ENCODE measurements around the gene CHD6.
"Not testable (repeated sequence)": the region's sequence is repeated elsewhere in the genome, so short reads cannot be mapped to it uniquely, and the experiment has no call there.

CHD6 gene

DNA sequence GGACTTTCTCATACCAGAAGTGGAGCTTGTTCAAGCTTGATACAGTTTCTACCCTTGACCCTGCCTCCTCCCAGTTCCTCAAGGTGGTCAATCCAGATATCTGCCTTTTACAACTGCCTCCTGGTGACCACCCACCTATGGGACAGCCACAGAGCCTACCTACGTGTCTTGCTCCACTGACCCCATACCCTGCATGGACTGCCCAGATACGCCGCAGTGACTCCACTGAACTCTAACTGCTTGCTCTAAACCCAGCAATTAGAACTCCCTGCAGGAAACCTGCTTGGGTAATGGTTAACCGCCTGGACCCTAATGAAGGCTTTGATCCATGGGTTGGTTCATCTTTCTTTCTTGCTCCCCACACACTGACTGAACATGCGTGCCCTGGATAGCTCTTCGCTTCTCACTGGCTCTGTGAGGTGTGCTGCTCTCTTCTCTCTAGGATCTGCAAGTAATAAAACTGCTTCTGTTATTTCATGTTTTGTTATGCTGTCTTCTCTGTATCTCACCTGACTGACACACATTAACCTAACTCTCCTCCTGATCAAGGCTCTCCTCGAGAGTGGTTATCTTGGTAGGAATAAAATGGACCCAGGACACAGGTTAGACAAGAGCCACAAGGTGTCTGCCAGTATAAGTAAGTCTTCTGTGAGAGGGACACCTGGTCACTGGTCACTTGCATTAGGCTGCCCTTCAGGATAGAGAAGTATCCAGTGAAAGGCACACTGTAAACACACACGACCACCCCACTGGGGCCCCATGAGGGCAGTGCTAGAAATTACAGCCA, 79.2 kb downstream of the CHD6 start:
- no peak for DNase-seq

DNA sequence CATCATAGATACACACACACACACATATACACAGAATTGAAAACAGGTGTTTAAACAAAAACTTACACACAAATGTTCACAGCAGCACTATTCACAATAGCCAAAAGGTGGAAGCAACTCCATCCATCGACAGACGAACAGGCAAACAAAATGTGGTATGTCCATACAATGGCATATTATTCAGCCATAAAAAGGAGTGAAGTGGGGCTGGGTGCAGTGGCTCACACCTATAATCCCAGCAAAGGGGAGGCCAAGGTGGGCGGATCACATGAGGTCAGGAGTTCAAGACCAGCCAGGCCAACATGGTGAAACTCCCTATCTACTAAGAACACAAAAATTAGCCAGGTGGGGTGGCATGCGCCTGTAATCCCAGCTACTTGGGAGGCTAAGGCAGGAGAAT, 80.3 kb downstream of the CHD6 start:
- DNase-seq = no peak

DNA sequence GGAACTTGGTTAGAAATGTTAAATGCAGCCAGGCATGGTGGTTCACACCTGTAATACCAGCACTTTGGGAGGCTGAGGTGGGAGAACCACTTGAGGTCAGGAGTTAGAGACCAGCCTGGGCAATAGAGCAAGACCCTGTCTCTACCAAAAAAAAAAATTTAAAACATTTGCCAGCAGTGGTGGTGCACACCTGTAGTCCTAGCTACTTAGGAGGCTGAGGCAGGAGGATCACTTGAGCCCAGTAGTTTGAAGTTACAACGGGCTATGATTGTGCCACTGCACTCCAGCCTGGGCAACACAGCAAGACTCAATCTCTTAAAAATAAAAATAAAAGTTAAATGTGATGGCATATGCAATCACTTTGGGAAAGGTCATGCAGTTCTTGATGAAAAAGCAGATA, 82.6 kb downstream of the CHD6 start:
- not testable (repeated sequence) for DNase-seq

DNA sequence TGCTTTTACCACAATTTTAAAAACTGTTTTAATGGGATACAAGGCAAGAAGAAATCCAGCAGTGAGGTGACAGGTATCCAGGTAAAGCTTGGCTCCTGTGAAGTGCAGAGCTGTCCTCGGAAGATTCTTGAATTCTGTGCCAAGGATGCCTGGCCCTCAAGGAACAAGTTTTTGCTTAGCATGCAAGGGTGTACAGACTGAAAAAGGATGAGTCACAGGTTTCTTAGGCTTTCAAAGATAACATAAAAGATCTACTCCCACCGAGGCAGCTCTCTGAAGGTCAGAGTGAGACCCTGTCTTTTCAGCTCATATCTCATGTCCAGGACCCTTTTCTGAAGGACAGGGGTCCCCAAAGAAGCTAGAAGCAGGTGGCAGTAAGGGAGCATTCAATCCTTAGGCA, 83.3 kb downstream of the CHD6 start:
- no peak for DNase-seq

DNA sequence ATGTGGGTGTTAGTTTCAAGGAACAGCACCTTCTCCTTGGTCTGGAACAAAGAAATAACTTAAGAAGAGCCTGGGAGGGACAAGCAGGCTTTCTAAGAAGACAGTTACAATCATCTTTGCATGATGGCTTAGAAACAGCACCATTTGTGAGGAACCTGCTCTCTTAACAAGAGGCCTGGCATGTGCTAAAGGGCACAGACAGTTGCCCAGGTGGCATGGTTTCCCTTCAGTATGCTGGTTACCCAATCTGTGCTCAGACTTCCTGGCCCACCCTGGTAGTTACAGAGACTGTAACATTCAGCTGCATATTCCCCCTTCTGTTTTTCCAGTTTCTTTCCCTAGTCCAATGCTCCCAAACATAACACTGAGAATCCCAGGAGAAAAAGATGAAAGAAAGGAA, 84.0 kb downstream of the CHD6 start:
- DNase-seq = no peak

- DNase-seq = no peak
These were observed 84.5 kb downstream of the CHD6 start for GRCh38 chr20:41533537-41534136.

- DNase-seq = no peak
These were observed 85.2 kb downstream of the CHD6 start for GRCh38 chr20:41532935-41533334.

GRCh38 chr20:41531518-41532275, 86.5 kb downstream of the CHD6 start:
- no peak for DNase-seq

DNA sequence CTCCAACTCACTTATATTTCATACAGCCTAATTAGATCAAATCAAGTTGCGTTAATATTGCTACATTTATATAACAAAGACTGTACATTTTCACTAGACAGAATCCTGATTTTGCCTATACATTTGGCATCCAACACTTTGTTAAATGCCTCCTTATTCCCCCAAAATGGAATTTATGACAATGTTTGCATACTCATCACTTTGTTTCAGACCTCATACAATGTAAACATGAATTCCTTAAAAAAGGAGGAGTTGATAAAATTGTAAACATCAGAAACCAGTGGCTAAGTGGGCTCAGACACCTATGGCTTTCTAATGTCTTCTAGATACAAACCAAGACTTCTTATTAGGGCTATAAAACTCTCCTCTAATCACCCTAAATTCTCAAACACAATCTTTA, 87.3 kb downstream of the CHD6 start:
- DNase-seq = no peak

DNA sequence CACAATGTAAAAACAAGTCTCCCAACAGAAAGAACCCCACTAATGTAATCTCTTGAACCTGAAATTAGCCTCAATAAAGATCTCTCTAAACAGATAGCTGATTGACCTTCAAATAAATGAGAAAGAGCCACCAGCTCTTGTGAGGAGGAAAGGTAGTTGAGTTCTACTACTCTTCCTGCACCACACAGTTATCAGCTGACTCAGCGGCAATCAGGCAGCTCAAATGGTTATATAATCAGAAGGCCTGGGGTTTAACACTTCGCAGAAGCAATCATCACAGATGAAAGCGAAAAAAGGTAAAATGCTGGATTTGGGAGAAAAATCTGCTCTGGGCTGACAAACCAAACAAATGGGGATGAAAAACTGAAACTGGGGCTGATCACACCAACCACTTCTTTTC, 91.8 kb downstream of the CHD6 start:
- DNase-seq = no peak

DNA sequence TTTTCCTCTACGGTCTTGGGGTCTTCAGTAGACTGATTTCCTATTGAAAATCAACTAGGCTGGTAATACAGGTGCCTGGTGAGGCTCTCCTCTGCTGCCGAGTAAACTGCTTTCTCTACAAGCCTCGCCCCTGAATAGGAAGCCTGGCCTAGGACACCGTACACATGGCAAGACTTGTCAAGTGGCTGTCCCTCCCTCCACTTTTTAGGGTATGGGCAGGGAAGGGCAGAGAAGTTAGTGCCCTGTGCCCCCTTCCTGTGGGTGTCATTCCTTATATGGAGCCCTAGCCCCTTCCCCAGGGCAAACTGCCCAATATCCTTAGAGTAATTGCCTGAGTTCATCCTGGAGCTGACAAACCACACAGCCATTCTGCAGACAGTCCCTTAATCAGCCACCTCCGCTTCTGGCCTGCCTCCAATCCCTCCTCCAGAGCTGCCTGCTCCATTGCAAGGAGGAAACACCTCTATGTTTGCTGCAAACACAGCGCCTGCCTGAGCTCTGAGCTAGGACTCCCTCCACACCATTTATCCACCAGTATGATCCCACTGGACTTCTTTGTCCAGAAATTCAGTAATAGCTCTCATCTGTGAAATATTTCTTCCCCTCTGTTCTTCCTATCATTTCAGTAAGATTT, 93.1 kb downstream of the CHD6 start:
- DNase-seq = no peak

- DNase-seq = no peak
These were observed 94.3 kb downstream of the CHD6 start for GRCh38 chr20:41523857-41524256.

DNA sequence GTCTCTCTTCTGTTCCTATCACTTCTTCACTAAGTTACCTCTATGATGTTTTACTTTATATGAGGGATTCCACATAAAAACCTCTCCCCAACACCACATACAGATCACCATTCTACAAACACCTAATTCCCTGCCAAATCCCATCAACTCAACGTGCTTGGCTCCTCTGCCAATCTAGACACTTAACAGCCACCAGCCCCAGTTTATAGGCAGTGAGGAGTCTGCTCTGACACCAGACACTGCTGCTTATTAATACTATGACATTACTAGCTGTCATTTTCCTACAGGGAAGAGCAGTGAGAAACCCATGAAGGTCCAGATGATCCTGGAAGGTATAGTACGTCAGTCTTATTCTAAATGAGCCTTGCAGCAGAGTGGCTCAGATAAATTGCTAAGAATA, 104.3 kb downstream of the CHD6 start:
- DNase-seq = no peak

- DNase-seq = no peak
These were observed 105.6 kb downstream of the CHD6 start for GRCh38 chr20:41512624-41513023.

- DNase-seq = no peak
These were observed 107.2 kb downstream of the CHD6 start for GRCh38 chr20:41510847-41511450.

GRCh38 chr20:41510224-41510623, 108.0 kb downstream of the CHD6 start:
- no peak for DNase-seq

DNA sequence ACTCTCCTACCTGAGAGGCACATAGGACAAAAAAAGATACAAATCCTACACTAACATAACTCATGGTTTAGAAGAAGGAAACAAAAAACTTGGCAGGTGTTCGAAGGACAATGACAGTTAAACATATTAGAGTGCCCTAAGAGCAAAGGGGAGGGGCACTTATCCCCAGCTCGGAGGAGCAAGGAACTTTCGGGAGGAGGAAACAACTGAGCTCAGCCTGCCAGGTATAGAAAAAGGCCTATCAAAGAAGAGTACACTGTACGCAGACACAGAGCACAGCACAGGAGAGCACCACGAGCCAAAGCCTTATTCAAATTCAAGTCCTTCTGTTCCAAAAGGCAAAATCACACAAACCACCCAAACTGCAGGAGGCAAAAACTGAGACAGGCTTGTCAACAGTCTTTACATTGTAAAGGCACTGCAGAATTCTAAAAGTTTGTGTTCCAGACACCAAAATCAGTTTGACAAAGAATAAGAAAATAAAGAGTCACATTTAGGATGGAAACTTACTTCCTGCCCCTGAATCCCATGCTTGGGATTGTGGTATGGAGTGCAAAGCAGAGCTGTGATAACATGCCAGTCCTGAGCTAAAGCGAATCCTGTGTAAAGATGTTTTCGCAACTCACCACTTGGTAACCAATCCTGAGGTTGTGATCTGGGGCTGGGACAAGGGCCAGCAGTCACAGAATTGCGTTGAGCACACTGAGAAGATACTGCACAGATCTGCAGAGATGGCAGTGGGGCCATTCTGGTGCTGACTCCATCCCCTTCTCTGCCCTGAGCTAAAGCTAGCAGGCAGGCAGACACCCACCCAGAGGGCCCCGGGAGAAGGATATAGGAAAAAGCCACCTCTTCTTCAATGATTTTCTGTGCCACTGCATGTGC, 108.6 kb downstream of the CHD6 start:
- DNase-seq = no peak

- DNase-seq = no peak
These were observed 109.8 kb downstream of the CHD6 start for GRCh38 chr20:41508335-41508734.

DNA sequence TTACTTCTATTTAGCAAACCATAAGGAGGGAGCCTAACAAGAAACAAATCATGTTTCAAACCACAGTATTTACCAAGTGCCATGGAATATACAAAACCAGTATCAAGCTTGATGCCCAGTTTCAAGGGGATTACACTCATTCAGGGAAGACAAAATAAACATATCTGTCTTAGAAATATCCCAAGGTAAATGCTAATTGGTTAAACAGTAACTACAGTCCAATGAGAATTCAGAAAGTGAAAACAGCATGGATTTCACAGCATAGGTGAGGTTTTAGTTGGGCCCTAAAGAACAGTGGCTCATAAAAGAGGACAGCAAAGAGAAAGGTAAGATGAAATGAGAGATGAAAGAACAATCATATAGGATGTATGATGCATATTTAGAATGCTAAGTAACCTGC, 110.3 kb downstream of the CHD6 start:
- DNase-seq = no peak

DNA sequence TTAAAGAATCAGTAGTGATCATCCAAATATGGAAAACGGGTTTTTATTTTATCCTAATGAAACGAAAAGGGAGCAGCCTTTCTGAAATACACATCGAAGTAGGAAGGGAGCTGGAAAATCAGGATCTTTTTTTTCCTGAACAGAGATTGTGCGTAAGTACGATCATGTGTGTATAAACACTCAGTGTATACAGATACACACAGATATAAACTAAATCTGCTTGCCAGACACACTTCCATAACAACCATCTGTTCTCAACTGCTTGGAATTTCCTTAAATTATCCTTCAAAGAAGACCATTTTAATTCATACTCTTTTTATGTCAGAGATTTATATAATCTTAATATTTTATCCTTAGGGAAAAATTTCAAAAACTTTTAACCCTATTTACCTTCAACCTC, 110.7 kb downstream of the CHD6 start:
- no peak for DNase-seq

- DNase-seq = no peak
These were observed 111.8 kb downstream of the CHD6 start for GRCh38 chr20:41506192-41506915.

Measured in activated CD4-positive, CD25-positive, alpha-beta regulatory T cell (primary cell).